GM12891 (cell line): ENCODE measurements around the gene ANO4.

ENCODE experiments used
- POLR2A ChIP-seq: IDR thresholded peaks from 2 replicates; pipeline ENCODE4 v1.6.1; 2011; ENCODE audit warnings: low read depth, low read length, control low read depth
- POLR2AphosphoS5 ChIP-seq: IDR thresholded peaks from 2 replicates; pipeline ENCODE4 v1.6.1; 2011; ENCODE audit warnings: low read depth, low read length, control low read depth
- TAF1 ChIP-seq: IDR thresholded peaks from 2 replicates; pipeline ENCODE4 v1.6.1; 2011; ENCODE audit warnings: low read depth, low read length, control low read depth

- TF ChIP-seq POLR2A (no peak), POLR2AphosphoS5 (no peak), TAF1 (no peak)
Observed at GRCh38 chr12:101110866-101111265, 316.3 kb downstream of the ANO4 start.
